Measurements from ENCODE around the gene IGLL5.

- no peak for TF ChIP-seq RBAK (tag by site-specific recombination; IDR thresholded peaks at IDR 0.05)
- no peak for TF ChIP-seq CTCF (tag by site-specific recombination; IDR thresholded peaks at IDR 0.05)
- TF ChIP-seq BCL11A (tag by site-specific recombination; IDR thresholded peaks at IDR 0.05; ENCODE audit: low read depth): no peak
- TF ChIP-seq REST (tag by site-specific recombination; IDR thresholded peaks at IDR 0.05): no peak
- TF ChIP-seq ZBTB20 (tag by site-specific recombination; IDR thresholded peaks at IDR 0.05): no peak
- no peak for TF ChIP-seq REPIN1 (tag by site-specific recombination; IDR thresholded peaks at IDR 0.05; ENCODE audit: low read depth)
- TF ChIP-seq ZNF274 (IDR thresholded peaks at IDR 0.05; ENCODE audit: low read length): no peak
- TF ChIP-seq ZNF274 (tag by site-specific recombination; IDR thresholded peaks at IDR 0.05; ENCODE audit: borderline replicate concordance): no peak
These were observed 2.5 kb upstream of the IGLL5 start for GRCh38 chr22:22884888-22885840.
